GM18526 (cell line): ENCODE measurements around the gene SLCO3A1.

Source experiments
- POLR2A ChIP-seq: IDR thresholded peaks from 3 replicates; pipeline ENCODE4 v1.6.1; 2011; ENCODE audit not compliant: insufficient read length; ENCODE audit errors: extremely low read depth

SLCO3A1 gene

DNA sequence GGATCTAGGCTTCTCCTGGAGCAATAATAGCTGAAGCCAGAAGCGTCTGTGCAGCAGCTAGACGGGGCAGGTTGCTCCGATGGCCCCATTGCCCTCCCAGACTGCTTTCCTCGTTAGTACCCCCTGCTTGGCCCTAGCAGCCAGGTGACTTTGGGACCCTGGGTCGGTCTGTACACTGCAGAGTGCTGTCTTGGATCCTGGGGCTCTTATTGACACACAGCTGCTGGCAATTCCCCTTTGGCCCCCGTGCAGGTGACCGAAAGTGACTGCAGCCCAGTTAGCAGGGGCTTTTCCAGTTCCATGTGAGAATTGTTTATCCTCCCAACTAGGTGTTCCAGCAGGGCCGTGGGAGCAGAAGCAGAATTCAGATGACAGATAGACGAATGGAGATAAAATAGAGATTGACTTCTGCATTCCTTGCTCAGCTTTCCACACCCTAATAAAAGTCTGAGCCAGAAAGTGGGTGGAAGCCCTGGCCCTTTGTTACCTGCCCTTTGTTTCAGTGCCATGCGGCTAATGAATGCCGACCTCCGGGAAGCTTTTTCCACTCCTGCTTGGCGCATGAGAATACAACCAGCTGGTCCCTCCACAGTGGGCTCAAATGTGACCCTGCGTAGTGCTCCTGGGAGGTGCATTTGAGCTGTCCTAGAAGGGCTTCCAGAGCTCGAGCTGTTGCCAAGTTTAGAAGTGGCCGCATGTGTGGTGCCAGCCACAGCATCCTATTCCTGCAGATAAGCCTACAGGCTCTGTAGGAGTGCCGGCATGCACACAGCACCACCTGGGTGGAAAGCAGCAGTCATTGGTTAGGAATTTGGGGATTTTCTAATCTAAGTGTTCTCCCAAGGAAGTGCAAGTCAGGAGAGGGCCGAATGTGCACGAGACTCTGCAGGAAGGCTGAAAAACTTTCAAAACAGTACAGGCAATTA is 94.4 kb downstream of the SLCO3A1 start:
- no peak for TF ChIP-seq POLR2A

DNA sequence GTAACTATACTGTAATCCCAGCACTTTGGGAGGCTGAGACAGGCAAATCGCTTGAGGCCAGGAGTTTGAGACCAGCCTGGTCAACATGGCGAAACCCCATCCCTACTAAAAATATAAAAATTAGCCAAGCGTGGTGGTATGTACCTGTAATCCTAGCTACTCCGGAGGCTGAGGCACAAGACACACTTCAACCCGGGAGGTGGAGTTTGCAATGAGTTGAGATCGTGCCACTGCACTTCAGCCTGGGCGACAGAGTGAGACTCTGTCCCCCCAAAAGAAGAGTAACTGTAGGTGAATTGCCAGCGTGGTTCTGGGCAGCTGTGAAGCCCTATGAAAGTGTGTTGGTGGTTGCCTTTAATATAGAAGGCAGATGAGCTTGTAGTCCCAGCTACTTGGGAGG is 95.9 kb downstream of the SLCO3A1 start:
- no peak for TF ChIP-seq POLR2A

DNA sequence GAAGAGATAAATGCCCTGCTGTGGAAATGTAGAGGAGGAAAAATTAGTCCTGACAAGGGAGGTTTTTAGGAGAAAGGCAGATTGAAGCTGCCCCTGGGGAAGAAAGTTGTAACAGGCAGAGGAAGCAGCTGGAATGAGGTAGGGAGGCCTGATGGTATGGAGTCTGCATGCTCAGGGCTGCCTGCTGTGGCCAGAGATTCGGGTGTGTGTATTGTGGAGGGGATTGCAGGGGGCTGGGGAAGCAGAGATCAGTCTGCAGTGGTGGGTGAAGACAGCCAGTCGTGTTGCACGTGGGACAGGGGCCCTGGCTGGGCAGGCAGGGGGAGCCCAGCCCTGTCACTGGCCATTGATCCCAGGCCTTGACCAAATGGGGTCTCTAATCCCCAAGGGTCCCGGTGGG is 96.5 kb downstream of the SLCO3A1 start:
- TF ChIP-seq POLR2A, result no peak

DNA sequence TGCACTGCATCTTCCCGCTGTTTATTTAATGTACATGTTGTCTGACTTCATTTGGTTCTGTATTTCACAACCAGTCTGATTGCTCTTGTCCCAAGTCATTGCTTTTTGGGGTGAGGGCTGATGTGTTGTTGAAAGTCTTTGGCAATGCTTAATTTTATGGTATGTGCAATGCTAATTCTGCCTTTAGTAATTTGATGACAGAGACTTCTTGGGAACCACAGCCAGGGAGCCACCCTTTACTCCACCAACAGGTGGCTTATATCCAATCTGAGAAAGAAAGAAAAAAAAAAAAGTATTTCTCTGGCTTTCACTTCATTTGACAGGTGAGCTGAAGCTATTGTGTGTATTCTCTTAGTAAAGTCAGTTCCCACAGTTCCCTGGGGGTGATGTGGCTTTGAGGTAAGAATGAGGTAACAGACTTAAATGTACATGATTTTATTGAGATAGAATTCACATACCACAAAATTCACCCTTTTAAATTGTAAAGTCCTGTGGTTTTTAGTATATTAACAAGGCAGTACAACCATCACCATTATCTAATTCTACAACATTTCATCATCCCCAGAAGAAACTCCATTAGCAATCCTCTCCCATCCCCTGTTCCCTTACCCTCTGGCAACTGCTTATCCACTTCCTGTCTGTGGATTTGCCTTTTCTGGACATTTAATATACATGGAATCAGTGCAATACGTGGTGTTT is 97.3 kb downstream of the SLCO3A1 start:
- no peak for TF ChIP-seq POLR2A

DNA sequence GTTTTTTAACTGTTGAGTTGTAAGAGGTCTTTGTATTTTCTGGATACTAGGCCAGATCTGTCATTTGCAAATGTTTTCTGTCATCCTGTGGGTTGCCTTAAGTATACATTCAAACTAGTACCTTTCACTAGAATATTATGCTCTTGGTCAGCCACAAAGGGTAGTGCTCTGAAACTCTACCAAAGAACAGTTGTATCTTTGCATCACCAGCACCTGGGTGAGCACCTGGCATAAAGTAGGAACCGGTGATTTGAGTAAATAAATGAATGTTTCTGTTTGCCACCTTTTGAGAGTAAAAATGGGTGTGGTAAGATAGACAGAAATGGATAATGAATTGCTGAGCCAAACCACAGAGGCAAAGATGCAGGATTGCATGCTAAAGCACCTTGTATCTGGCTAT is 98.7 kb downstream of the SLCO3A1 start:
- no peak for TF ChIP-seq POLR2A

DNA sequence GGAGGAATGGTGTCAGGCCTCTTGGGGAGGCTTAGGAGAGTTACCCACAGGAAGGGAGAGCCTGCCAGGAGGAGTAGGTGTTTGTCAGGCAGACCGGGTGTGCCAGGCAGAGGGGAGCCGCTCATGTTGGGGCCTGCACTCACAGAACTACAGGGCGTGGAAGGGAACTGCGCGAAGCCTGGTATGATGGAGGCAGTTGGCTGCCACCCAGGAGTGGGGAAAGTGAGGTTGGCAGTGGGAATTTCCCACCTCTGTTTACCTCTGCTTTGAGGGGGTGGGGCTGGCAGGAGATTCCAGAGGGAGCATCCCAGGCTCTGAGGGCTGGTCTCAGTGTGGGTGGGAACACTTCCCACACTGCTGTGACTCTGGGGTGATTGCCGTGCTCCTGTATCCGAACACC is 99.9 kb downstream of the SLCO3A1 start:
- TF ChIP-seq POLR2A, result no peak

DNA sequence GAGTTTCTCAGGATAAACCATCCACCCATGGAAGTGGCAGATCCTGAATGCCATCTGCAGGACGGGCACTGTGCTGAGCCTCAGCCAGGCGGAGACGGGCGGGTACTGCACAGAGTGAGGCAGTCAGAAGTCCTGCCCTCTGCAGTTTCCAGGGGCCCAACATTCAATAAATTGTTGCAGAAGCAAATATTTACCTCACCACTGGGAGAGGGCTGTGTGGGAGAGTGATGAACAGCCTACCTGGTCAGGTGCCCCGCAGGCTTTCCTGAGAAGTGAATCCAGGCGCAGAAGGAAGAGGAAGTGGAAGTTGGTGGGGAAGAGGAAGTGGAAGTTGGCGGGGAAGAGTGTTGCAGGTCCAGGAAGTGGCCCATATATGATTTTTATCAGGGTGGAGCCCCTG is 100.8 kb downstream of the SLCO3A1 start:
- TF ChIP-seq POLR2A, result no peak

DNA sequence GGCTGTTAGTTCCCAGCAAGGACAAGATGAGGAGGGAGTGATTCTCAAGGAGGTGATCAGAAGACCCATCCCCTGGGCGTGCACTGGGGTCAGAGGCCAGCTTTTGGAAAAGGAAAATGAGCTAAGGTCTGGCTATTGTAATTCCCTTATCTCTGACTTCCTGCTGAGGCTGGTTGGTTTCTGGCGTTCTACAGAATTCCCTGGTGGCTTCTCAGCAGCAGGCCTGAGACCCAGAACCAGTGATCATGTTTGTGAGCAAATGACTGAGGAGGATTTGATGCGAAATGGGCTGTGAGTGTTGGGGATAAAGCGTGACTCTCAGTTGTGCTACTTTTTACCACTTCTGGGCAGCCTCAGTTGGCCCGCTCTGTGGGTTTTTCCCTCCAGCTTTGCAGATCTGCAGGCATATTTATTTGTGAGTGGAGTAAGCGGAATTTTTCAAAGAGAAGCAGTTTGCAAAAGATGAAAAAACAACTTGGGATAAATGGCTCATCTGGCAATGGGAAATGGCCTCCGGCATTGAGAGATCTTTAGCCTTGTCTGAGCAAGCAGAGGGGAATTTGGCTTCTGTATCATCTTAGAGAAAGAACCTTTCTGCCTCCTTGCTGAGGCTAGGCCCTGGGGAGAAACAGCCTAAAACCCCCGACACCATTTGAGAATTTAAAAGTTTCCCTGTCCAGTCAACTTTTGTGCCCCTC is 102.7 kb downstream of the SLCO3A1 start:
- TF ChIP-seq POLR2A, result no peak

DNA sequence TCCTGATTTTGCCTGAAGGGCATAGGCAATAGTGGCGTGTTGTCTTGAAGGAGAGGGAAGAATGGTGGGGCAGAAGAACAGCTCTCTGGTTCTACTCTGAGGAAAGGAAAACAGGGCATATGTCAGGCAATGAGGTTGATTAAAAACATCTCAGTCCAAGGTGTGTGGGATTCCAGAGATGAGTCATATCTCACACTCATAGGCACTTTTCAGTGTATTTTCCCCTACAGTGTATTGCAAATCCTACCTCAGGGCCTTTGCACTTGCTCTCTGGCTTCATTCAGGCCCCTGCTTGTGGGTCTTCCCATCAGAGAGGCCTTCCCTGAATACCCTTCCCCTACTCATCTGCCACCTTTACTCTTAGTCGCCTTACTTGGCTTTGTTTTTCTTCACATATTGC is 107.8 kb downstream of the SLCO3A1 start:
- no peak for TF ChIP-seq POLR2A

DNA sequence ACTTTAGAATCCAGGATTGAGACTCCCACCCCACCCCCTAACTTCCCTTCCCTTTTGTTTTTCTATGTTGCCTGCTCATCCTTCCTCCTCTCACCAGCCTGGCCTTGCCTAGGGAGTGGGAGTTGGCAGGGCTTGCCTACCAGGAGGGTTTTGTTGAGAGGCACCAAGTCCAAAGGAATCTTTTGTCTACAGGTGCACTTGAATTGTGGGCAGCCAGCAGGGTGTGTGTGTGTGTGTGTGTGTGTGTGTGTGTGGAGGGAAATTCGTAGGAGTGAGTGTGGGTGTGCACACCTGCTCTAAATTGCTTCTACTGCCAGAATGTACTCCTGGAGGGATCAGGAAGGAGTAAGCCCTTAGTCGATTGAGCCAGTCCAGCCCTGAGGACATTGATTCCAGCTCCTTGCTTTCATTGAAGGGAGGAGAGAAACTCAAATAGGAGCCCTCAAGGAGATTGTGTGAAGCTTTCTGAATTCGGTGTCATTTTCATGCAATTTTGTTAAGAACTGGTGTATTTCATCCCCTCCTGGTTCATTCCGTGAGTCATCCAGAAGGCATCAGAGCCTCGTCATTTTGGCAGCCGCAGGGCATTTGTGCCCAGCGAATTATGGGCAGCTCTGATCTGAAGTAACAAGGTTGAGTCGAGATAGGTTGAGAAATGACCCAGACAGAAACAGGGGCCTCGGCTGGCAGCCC is 112.1 kb downstream of the SLCO3A1 start:
- no peak for TF ChIP-seq POLR2A

DNA sequence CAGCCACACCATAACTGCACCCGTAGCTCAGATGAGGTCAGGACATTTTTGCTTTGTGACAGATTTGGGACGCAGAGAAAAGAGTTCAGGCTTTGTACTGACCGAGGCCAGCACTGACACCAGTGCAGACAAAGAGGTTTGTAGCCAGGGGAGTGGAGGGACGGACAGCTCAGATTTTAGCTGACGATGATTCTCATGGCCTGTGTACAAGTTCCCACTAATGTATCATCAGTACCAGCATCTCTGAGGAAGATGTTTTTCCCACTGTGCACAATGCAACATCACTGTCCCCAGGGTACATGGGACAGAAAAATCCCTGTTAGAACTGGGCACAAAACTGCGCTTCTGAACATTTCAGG is 112.7 kb downstream of the SLCO3A1 start:
- no peak for TF ChIP-seq POLR2A

DNA sequence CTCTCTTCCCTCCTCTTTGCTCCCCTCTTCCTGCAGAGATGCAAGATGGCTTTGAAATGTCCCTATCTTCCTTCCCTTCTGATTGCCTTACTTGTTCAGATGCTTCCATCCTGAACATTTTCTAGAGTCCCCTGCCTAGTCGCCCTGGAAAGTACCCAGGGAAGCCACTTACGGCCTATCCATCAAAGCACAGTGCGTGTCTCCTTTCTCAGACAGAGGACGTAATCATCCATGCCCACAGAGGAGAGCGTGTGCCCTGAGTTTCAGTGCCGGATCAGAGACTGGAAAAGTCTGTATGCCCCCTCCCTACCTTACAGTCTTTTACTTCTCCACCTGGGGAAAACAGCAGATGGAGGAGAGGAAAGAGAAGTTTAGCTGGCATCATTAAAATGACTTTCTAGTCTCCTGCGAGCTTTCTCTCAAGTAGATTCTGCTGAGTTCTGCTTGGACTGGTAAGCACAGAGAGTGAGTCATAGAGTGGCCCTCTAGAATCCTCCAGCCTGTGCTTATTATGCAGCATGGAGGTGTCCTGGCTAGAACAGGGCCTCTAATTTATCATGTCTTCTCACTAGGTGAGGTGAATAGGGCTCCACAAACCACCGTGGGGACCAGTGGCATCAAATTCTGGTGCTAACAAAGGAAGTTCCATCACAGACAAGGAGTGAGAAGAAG is 114.6 kb downstream of the SLCO3A1 start:
- TF ChIP-seq POLR2A, result no peak

DNA sequence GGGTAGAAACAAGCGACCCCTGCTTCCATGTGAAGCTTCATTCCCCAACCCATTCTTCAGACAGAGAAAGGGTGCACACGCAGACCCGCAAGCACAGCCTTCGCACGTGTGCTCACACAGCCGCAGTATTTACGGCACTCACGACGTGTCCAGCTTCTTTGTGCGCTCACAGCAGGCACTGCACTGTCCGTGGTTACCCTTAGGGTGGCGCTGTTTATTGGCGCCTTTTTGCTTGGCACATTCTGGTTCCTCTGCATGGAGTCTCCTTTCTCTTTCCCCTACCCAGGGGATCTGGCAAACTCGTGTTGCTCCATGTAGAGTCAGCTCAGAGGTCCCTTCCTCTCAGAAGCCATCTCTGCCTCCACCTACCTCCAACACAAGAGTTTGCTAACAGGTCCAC is 115.1 kb downstream of the SLCO3A1 start:
- TF ChIP-seq POLR2A, result no peak

DNA sequence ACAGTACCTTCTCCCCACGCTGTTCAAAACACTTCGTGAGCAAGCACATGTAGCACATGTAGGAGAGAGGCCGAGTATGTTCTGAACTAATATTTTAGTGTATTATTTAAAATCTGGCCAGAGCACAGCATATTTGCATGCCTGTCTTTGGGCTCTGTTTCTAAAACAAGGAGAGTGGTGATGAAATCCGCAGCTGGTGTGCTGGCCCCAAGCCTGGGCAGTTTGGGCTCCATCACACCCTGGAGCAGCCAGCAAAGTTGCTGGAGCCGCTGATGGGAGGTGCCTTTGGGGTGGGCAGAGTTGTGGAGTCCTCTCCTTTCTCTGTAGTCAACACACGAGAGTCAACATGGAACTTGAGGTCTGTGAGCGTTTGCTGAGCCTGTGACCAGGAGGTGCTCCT is 116.6 kb downstream of the SLCO3A1 start:
- no peak for TF ChIP-seq POLR2A

DNA sequence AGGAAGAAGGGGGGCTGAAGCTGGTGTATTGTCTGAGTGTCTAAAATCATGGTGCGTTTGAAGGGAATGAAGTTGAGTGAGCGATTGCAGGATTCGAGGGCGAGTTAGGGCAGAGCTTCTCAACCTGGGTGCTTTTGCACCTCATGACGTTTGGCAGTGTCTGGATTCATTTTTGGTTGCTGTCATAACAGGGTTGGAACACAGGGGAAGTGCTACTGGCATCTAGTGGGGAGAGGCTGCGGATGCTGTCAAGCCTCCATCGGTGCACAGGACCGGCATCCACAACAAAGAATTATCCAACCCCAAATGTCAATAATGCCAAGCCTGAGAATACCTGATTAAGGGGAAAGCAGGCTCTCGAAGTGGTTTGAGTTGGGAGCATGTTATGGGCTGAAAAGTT is 120.0 kb downstream of the SLCO3A1 start:
- TF ChIP-seq POLR2A, result no peak

DNA sequence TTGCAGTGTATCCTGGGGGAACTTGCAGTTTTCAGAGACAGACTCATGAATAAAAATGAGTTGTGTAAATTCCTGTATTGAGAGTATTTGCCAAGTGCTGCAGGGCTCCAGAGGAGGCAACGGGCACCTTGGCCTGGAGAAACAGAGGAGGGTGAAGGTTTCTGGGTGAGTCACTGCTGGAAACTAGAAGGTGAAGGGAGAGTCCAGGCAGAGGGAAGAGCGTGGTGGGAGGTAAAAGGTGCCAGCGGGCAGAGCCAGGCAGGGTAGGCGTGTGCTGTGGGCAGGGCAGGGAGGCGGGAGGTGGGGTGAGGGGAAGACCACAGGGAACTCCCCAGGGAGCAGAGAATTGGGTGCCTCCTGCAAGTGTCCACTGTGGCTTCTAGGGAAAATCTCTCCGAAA is 120.8 kb downstream of the SLCO3A1 start:
- TF ChIP-seq POLR2A, result no peak
